SU-DHL-6 (cell line): ENCODE measurements around the gene TMEM131.

Source experiments
- CTCF ChIP-seq: fragments of 200-600 bp; sonication (generic); IDR thresholded peaks from one replicate; pipeline ENCODE4 v1.5.1; 2017; ENCODE audit warnings: antibody characterized with exemption, mild to moderate bottlenecking, low read length, moderate library complexity; ENCODE audit not compliant: insufficient read depth, poor library complexity, severe bottlenecking
- EZH2phosphoT487 ChIP-seq: fragments of 200-600 bp; sonication (generic), shearing (Covaris generic); conservative IDR thresholded peaks from 2 replicates; pipeline ENCODE4 v1.6.1; 2018; ENCODE audit warnings: mild to moderate bottlenecking, antibody characterized with exemption, low read length, moderate library complexity, mixed read lengths

GRCh38 chr2:97763176-97763845 is 232.4 kb downstream of the TMEM131 start:
- TF ChIP-seq CTCF: no peak
- TF ChIP-seq EZH2phosphoT487: no peak
